Tibial nerve (tissue), 4 donors: ENCODE results near the gene RIPOR1. TPM values are rescaled to one million over a fixed set of nuclear protein-coding genes. Genes with fewer than 3 reads are reported as not detected.

Experiments used
- DNase-seq, 2 donors: peaks; one replicate each; pipeline ENCODE4 v3.0.0-alpha.2; 2019; ENCODE audit warnings: low spot score in 2 of 2
- H3K27ac ChIP-seq, 4 donors: fragments of 200-600 bp; sonication (generic) in 3 of 4; one replicate each; pipeline ENCODE4 v1.5.1; 2017 to 2019; ENCODE audit warnings: mild to moderate bottlenecking in 1 of 4
- H3K27me3 ChIP-seq, 2 donors: fragments of 200-600 bp; sonication (generic) in 1 of 2; one replicate each; pipeline versions ENCODE4 v1.5.1 to v1.6.0; 2017 to 2019
- H3K36me3 ChIP-seq, 3 donors: fragments of 200-600 bp; sonication (generic); one replicate each; pipeline ENCODE4 v1.5.1; 2018 to 2019
- H3K4me1 ChIP-seq, 4 donors: fragments of 200-600 bp; sonication (generic) in 3 of 4; one replicate each; pipeline ENCODE4 v1.5.1; 2017 to 2019
- H3K4me3 ChIP-seq, 4 donors: fragments of 200-600 bp; sonication (generic) in 3 of 4; one replicate each; pipeline ENCODE4 v1.5.1; 2017 to 2019; ENCODE audit warnings: mild to moderate bottlenecking in 1 of 4, moderate library complexity in 1 of 4
- H3K9me3 ChIP-seq, 4 donors: fragments of 200-600 bp; sonication (generic) in 3 of 4; one replicate each; pipeline ENCODE4 v1.5.1; 2017 to 2019
- CTCF ChIP-seq, 5 experiments: fragments of 200-600 bp in 3 of 5; fragments of 450-650 bp in 2 of 5; sonication (generic) in 3 of 5; IDR thresholded peaks; one replicate each; pipeline ENCODE4 v1.5.1; 2016 to 2019; ENCODE audit warnings: antibody characterized with exemption in 5 of 5, mild to moderate bottlenecking in 3 of 5, moderate library complexity in 2 of 5
- EP300 ChIP-seq, 2 donors: sonication (generic); formaldehyde crosslinking; IDR thresholded peaks; one replicate each; pipeline ENCODE4 v1.6.1; 2017; ENCODE audit warnings: antibody characterized with exemption in 2 of 2, mild to moderate bottlenecking in 1 of 2
- POLR2A ChIP-seq, 2 donors: fragments of 450-650 bp; IDR thresholded peaks; one replicate each; pipeline ENCODE4 v1.6.1; 2017; ENCODE audit warnings: antibody characterized with exemption in 2 of 2, mild to moderate bottlenecking in 2 of 2, moderate library complexity in 2 of 2
- WGBS, 2 donors: methylation state at CpG; one replicate each; pipeline ENCODE4 v1.1.5; 2018; 5-methylcytosine and 5-hydroxymethylcytosine counted together
- small RNA-seq: library from RNA; depleted of rRNA; stranded (forward); fragments of <200 nt; gene quantifications from one replicate; pipeline ENCODE3, GENCODE V24; 2016
- total RNA-seq, 4 donors: library from RNA; depleted of rRNA; stranded (reverse); fragments of >200 nt; gene quantifications; one replicate each; pipeline ENCODE4 v1.1.0, GENCODE V29; 2016

The RIPOR1 gene
- total RNA-seq, 4 donors from 2014 or later: 50.6 to 112 (median 85.1) TPM

DNA sequence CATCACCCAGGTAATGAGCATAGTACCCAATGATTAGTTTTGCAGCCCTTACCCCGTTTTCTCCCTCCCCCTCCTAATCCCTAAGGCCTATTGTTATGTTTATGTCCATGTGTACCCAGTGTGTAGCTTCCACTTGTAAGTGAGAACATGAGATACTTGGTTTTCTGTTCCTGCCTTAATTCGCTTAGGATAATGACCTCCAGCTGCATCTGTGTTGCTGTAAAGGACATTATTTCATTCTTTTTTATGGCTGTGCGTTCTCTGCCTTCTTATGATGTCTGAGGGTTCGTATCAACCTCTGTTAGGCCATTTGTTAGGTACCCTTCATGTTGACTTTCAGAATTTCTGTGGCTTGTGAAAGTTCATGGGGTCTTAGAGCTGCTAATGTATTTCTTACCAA, 64.7 kb downstream of the RIPOR1 start:
- Histone ChIP-seq H3K4me3 (no peak overlapping the region), H3K4me1 (peaks cover 0 to 28% (median 0%) of the 10 kb centered on the region in 4 donors), H3K27me3 (no peaks in the 10 kb centered on the region), H3K27ac (peak overlapping the region in 2 of 4 donors; percentile 35 to 36), H3K9me3 (no peaks in the 10 kb centered on the region), H3K36me3 (peaks cover 0 to 23% (median 2%) of the 10 kb centered on the region in 3 donors)
- DNase-seq: no peak
- TF ChIP-seq EP300 (IDR thresholded peaks at IDR 0.05) (no peak), POLR2A (IDR thresholded peaks at IDR 0.05) (no peak), CTCF (IDR thresholded peaks at IDR 0.05) (no peak)
- WGBS, 2 donors: 53 to 67% methylated on average over 4 of the region's 4 CpGs

DNA sequence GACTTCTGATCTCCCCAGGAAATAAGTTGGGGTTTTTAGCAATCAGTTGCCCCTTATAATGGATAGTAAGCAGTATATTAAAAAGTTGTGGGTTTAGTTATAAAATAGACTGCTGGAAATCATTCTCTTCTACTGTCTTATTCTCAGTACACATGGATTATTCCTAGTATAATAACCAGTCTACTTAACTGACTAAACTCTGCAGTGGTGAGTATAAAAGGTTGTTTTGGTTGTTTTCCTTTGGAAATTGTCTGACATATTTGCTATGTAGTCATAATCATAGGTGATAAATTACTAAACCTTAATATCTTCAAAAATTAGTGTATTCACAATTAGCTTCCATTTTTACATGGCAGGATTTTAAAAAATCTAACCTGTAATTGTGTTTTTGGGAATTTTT, 65.1 kb downstream of the RIPOR1 start:
- Histone ChIP-seq H3K4me1 (peaks cover 0 to 28% (median 0%) of the 10 kb centered on the region in 4 donors), H3K4me3 (no peak overlapping the region), H3K27me3 (no peaks in the 10 kb centered on the region), H3K9me3 (no peaks in the 10 kb centered on the region), H3K27ac (peak overlapping the region in 2 of 4 donors; percentile 35 to 36), H3K36me3 (peaks cover 0 to 19% (median 2%) of the 10 kb centered on the region in 3 donors)
- DNase-seq: no peak
- TF ChIP-seq CTCF (IDR thresholded peaks at IDR 0.05): no peak
- TF ChIP-seq EP300 (IDR thresholded peaks at IDR 0.05): no peak
- no peak for TF ChIP-seq POLR2A (IDR thresholded peaks at IDR 0.05)

GRCh38 chr16:67594256-67594915, 65.8 kb downstream of the RIPOR1 start:
- peak overlapping the region in 2 of 4 donors; percentile 26 to 36 for H3K27ac ChIP-seq

GRCh38 chr16:67594956-67595355, 66.3 kb downstream of the RIPOR1 start:
- no peaks in the 10 kb centered on the region for H3K27me3 ChIP-seq
- peaks cover 0 to 28% (median 0%) of the 10 kb centered on the region in 4 donors for H3K4me1 ChIP-seq
- no peak for DNase-seq
- no peaks in the 10 kb centered on the region for H3K9me3 ChIP-seq
- H3K4me3 ChIP-seq: no peak overlapping the region
- 41 to 75% methylated on average over 1 of the region's 1 CpG for WGBS, 2 donors
- H3K27ac ChIP-seq: peak overlapping the region in 2 of 4 donors; percentile 26 to 71
- TF ChIP-seq EP300 (IDR thresholded peaks at IDR 0.05) (no peak), CTCF (IDR thresholded peaks at IDR 0.05) (no peak), POLR2A (IDR thresholded peaks at IDR 0.05) (no peak)
- H3K36me3 ChIP-seq: peaks cover 0 to 10% (median 2%) of the 10 kb centered on the region in 3 donors

More at GRCh38 chr16:67594256-67594915, 65.8 kb downstream of the RIPOR1 start:
- H3K9me3 ChIP-seq: no peaks in the 10 kb centered on the region
- TF ChIP-seq CTCF (IDR thresholded peaks at IDR 0.05) (no peak), EP300 (IDR thresholded peaks at IDR 0.05) (no peak), POLR2A (IDR thresholded peaks at IDR 0.05) (no peak)
- no peaks in the 10 kb centered on the region for H3K27me3 ChIP-seq
- no peak overlapping the region for H3K4me3 ChIP-seq
- 76 to 83% methylated on average over 5 of the region's 5 CpGs for WGBS, 2 donors
- peaks cover 0 to 28% (median 0%) of the 10 kb centered on the region in 4 donors for H3K4me1 ChIP-seq
- H3K36me3 ChIP-seq: peaks cover 0 to 15% (median 2%) of the 10 kb centered on the region in 3 donors
- DNase-seq: no peak

Small RNA genes lying within 50 kb of the gene (small RNA-seq; reads per million reads assigned to genes)
- not detected for gene AC027682.3

Other genes starting within 250 kb of the RIPOR1 start
- 10 to 100 TPM; 25.6 to 42.4 (median 34.6) TPM for gene PLEKHG4, start 249.3 kb upstream of the RIPOR1 start, total RNA-seq
- gene KCTD19, start 202.1 kb upstream of the RIPOR1 start, total RNA-seq: 1 to 10 TPM in 1 of 4 donors, under 1 TPM in 3; under 0.01 to 2.3 (median 0.25) TPM
- 1 to 10 TPM in 2 of 4 donors, under 1 TPM in 1, not detected in 1; 0.30 to 4.6 (median 2.1) TPM for gene LRRC36, start 202.0 kb upstream of the RIPOR1 start, total RNA-seq
- gene TPPP3, start 135.3 kb upstream of the RIPOR1 start, total RNA-seq: 10 to 100 TPM in 2 of 4 donors, 1 to 10 TPM in 2; 5.7 to 13.6 (median 9.9) TPM
- gene ZDHHC1, start 112.4 kb upstream of the RIPOR1 start, total RNA-seq: 10 to 100 TPM; 24.3 to 46.2 (median 32.8) TPM
- gene HSD11B2, start 97.7 kb upstream of the RIPOR1 start, total RNA-seq: 1 to 10 TPM in 1 of 4 donors, under 1 TPM in 2, not detected in 1; 0.20 to 2.9 (median 0.60) TPM
- 100 to 1,000 TPM in 1 of 4 donors, 10 to 100 TPM in 3; 55.1 to 113 (median 73.7) TPM for gene ATP6V0D1, start 47.7 kb upstream of the RIPOR1 start, total RNA-seq
- gene AGRP, start 45.3 kb upstream of the RIPOR1 start, total RNA-seq: not detected
- 10 to 100 TPM; 26.1 to 39.6 (median 31.8) TPM for gene CTCF, start 33.7 kb downstream of the RIPOR1 start, total RNA-seq
- gene CARMIL2, start 116.3 kb downstream of the RIPOR1 start, total RNA-seq: 1 to 10 TPM in 3 of 4 donors, under 1 TPM in 1; 0.66 to 6.5 (median 1.7) TPM
- gene ACD, start 131.4 kb downstream of the RIPOR1 start, total RNA-seq: 10 to 100 TPM; 18.0 to 32.3 (median 20.7) TPM
- 10 to 100 TPM in 2 of 4 donors, 1 to 10 TPM in 2; 3.7 to 16.2 (median 9.9) TPM for gene PARD6A, start 132.1 kb downstream of the RIPOR1 start, total RNA-seq
- 10 to 100 TPM; 32.6 to 53.8 (median 45.6) TPM for gene ENKD1, start 137.9 kb downstream of the RIPOR1 start, total RNA-seq
- 10 to 100 TPM; 15.9 to 31.2 (median 25.5) TPM for gene C16orf86, start 138.0 kb downstream of the RIPOR1 start, total RNA-seq
- gene GFOD2, start 190.5 kb downstream of the RIPOR1 start, total RNA-seq: 10 to 100 TPM; 10.5 to 24.6 (median 17.2) TPM